IgD-negative memory B cell (primary cell): ENCODE measurements around the gene LEPR. TPM values are rescaled to one million over a fixed set of nuclear protein-coding genes. Genes with fewer than 3 reads are reported as not detected.
"Not testable (repeated sequence)": the region's sequence is repeated elsewhere in the genome, so short reads cannot be mapped to it uniquely, and the experiment has no call there.

Source experiments
- H3K27ac Mint-ChIP-seq, 3 donors: one replicate each; pipeline ENCODE4 v1.8.0; 2020 to 2022; ENCODE audit warnings: mild to moderate bottlenecking in 3 of 3, mixed read lengths in 3 of 3, moderate library complexity in 1 of 3
- H3K27me3 Mint-ChIP-seq: one replicate; pipeline ENCODE4 v1.8.0; 2021; ENCODE audit warnings: mixed read lengths
- H3K36me3 Mint-ChIP-seq: one replicate; pipeline ENCODE4 v1.8.0; 2020; ENCODE audit warnings: mild to moderate bottlenecking, mixed read lengths
- H3K4me1 Mint-ChIP-seq, 3 donors: one replicate each; pipeline ENCODE4 v1.8.0; 2020 to 2022; ENCODE audit warnings: mixed read lengths in 3 of 3, mild to moderate bottlenecking in 1 of 3
- H3K4me3 Mint-ChIP-seq, 4 donors: one replicate each; pipeline ENCODE4 v1.8.0; 2020 to 2022; ENCODE audit warnings: mild to moderate bottlenecking in 4 of 4, mixed read lengths in 4 of 4, moderate library complexity in 3 of 4
- H3K9me3 Mint-ChIP-seq, 3 donors: one replicate each; pipeline ENCODE4 v1.8.0; 2020 to 2021; ENCODE audit warnings: mixed read lengths in 3 of 3, mild to moderate bottlenecking in 1 of 3
- polyA plus RNA-seq: library from polyadenylated mRNA; unstranded; fragments of 300-500 nt; fragmentation: Illumina TruSeq; gene quantifications from one replicate; pipeline ENCODE4 v1.2.3, GENCODE V29; 2021

The LEPR gene, protein sequence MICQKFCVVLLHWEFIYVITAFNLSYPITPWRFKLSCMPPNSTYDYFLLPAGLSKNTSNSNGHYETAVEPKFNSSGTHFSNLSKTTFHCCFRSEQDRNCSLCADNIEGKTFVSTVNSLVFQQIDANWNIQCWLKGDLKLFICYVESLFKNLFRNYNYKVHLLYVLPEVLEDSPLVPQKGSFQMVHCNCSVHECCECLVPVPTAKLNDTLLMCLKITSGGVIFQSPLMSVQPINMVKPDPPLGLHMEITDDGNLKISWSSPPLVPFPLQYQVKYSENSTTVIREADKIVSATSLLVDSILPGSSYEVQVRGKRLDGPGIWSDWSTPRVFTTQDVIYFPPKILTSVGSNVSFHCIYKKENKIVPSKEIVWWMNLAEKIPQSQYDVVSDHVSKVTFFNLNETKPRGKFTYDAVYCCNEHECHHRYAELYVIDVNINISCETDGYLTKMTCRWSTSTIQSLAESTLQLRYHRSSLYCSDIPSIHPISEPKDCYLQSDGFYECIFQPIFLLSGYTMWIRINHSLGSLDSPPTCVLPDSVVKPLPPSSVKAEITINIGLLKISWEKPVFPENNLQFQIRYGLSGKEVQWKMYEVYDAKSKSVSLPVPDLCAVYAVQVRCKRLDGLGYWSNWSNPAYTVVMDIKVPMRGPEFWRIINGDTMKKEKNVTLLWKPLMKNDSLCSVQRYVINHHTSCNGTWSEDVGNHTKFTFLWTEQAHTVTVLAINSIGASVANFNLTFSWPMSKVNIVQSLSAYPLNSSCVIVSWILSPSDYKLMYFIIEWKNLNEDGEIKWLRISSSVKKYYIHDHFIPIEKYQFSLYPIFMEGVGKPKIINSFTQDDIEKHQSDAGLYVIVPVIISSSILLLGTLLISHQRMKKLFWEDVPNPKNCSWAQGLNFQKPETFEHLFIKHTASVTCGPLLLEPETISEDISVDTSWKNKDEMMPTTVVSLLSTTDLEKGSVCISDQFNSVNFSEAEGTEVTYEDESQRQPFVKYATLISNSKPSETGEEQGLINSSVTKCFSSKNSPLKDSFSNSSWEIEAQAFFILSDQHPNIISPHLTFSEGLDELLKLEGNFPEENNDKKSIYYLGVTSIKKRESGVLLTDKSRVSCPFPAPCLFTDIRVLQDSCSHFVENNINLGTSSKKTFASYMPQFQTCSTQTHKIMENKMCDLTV
- polyA plus RNA-seq = 0.40 TPM

DNA sequence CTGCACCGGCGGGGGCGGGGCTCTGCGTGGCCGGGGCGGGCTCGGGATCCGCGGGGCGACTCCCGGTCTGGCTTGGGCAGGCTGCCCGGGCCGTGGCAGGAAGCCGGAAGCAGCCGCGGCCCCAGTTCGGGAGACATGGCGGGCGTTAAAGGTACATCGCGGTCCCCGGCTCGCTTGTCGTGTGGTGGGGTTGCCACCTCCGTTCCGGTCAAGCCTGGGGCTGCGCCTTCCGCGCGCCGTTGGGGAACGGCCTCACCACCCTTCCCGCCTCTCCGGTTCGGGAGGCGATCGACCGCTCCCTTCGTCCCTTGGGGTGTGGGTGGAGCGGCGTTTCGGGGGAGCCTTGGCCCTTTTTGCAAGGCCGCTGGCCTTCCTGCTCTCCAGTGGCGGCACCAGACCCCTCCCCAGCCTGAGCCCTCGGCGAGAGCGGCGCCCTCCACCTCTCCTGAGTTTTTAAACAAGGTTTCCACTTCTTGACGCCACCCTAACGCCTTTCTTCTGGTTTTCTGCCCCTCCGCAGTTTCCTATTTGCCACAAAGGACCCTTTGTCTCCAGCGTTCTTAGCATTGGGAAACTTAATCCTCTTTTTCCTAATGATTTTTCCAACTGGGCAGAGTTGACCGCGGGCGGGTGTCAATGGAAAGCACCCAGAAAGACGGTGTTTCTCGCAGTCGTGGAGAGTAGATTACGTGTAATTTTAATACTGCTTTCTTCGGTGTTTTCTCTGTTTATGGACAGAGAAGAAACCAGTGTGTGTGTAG, at the start of gene LEPR, which contains the start of gene LEPROT:
Gene LEPR, plus strand, starts transcription at position 79 of the 761 bp plus-strand sequence. CDS start 144,898 bp downstream, outside the sequence.
Gene LEPROT, plus strand, starts transcription at position 79 of the 761 bp plus-strand sequence. Its CDS starts 57 bp downstream, at position 136.
- Mint-ChIP-seq H3K9me3 (no peaks in the 10 kb centered on the region), H3K4me1 (peaks cover 7 to 8% (median 8%) of the 10 kb centered on the region in 3 donors), H3K4me3 (no peak within 1 kb of the TSS), H3K27ac (peak within 1 kb of the TSS; percentile 76 to 97 (median 89)), H3K36me3 (peaks cover 3% of the 10 kb centered on the region), H3K27me3 (peaks cover 2% of the 10 kb centered on the region)

DNA sequence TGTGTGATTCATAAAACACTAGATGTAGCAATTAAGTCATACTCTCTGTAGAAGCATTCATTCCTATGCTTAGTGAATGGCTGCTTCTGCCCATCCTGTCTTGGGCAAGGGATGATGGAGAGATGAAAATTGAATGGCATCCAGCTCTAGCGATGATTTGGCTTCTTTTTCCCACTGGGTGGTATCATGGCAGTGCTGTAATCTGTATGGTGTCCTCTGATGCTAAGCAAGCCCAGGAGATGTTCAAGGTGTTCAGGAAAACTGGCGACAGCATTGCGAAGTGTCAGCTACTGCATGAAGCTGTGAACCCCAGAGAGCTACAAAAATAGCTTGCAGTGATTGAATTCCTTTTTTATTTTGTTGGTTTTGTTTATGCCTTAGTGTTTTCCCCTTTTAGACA, 48.9 kb upstream of the LEPR start:
- Mint-ChIP-seq H3K4me1 (peaks cover 0 to 1% (median 0%) of the 10 kb centered on the region in 3 donors), H3K27ac (no peak overlapping the region), H3K27me3 (no peaks in the 10 kb centered on the region), H3K4me3 (no peak overlapping the region), H3K36me3 (peaks cover 7% of the 10 kb centered on the region), H3K9me3 (peaks cover 0 to 2% (median 0%) of the 10 kb centered on the region in 3 donors)

DNA sequence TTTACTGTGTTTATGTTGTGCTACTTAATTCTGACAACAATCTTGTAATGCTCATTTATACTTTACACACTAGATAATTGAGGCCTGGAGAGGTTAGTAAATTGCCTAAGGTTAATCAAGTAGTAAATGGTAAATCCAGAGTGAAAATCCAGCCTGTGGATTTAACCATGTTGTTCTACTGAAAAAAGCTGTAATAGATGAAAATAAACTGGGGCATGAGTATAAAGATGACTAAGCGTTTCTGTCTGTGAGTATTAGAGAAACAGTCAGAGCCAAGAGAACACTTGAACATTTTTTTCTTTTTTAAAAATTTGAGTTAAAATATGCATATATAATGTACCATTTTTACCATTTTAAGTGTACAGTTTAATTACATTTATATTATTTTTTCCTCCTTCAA, 47.9 kb upstream of the LEPR start:
- peaks cover 0 to 1% (median 0%) of the 10 kb centered on the region in 3 donors for H3K4me1 Mint-ChIP-seq
- no peak overlapping the region for H3K4me3 Mint-ChIP-seq
- H3K27ac Mint-ChIP-seq = no peak overlapping the region
- peaks cover 7% of the 10 kb centered on the region for H3K36me3 Mint-ChIP-seq
- peaks cover 0 to 2% (median 0%) of the 10 kb centered on the region in 3 donors for H3K9me3 Mint-ChIP-seq
- no peaks in the 10 kb centered on the region for H3K27me3 Mint-ChIP-seq

DNA sequence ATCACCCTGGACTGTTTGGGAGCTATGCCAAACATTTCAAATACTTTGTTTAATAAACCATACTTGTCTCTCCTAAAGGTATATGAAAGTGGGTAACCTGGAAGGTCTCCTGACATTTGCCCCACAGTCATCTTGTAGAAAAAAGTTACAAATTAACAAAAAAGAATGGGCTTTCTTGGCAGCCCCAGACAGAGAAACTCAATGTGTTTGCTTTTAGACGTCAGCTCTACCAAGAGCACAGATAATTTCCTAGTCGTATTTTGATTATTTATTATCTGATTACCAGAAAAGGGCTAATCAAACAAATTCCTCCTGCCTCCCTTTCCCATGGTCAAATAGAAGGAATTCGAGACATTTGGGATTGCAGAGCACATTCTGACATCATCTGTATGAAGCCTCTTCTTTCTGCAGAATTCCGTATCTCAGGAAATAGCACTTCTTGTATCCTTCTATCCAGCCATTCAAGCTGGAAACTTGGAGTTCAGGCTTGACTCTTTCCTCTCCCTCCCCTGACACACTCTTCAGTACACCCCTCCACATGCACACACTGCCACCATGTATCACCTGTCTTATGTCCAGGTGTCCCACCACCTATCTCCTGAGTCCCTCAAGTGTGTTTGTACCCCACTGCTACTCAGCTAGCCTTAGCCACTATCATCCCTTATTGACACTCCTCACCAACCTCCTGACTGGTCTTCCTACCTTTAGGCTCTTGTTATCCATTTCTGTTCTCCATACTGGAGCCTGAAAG, 42.8 kb upstream of the LEPR start:
- Mint-ChIP-seq H3K27me3 (peaks cover 5% of the 10 kb centered on the region), H3K4me1 (peaks cover 0 to 1% (median 0%) of the 10 kb centered on the region in 3 donors), H3K36me3 (peaks cover 7% of the 10 kb centered on the region), H3K4me3 (no peak overlapping the region), H3K9me3 (peaks cover 0 to 4% (median 0%) of the 10 kb centered on the region in 3 donors), H3K27ac (no peak overlapping the region)

DNA sequence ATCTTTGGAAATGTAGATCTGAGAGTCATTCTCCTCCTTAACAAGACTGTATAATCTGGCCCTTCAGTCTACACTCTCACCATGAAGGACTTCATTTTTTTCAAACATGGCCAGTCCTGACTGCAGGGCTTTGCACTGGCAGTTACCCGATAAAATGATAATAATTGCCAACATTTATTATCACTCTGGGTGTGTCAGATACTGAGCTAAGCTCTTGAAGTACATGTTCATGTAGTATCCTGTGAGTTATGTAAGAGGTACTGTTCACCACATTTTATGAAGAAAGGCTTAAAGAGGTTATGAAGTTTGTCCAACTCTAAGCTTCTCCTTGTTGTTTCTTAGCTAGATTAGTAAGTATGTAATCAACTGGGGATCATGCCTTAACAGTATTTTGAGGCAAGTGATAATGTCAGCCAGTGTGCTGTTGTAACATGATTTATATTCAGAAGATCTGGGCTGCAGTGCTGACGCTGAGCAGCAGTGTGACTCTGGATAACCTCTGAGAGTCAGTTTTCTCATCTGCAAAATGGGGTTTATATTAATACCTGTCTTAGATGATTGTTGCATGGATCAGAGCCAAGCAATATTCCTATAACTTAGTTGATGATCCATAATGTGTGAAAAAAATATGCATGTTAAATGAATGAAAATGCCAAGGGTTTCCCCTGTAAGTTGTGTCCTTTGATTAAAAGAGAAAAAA, 42.1 kb upstream of the LEPR start:
- H3K4me1 Mint-ChIP-seq = peaks cover 0 to 1% (median 0%) of the 10 kb centered on the region in 3 donors
- H3K36me3 Mint-ChIP-seq = peaks cover 5% of the 10 kb centered on the region
- peaks cover 0 to 4% (median 0%) of the 10 kb centered on the region in 3 donors for H3K9me3 Mint-ChIP-seq
- H3K27ac Mint-ChIP-seq = no peak overlapping the region
- H3K27me3 Mint-ChIP-seq = peaks cover 5% of the 10 kb centered on the region
- no peak overlapping the region for H3K4me3 Mint-ChIP-seq

DNA sequence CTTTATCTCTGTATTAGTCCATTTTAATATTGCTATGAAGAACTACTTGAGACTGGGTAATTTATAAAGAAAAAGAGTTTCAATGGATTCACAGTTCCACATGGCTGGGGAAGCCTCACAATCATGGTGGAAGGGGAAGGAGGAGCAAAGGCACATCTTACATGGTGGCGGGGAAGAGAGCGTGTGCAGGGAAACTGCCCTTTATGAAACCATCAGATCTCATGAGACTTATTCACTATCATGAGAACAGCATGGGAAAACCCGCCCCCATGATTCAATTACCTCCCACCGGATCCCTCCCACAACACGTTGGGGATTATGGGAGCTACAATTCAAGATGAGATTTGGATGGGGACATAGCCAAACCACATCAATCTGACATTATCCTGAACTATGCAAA, 36.0 kb upstream of the LEPR start:
- H3K27ac Mint-ChIP-seq, H3K36me3 Mint-ChIP-seq, H3K9me3 Mint-ChIP-seq, H3K27me3 Mint-ChIP-seq, H3K4me3 Mint-ChIP-seq, H3K4me1 Mint-ChIP-seq: not testable (repeated sequence)

DNA sequence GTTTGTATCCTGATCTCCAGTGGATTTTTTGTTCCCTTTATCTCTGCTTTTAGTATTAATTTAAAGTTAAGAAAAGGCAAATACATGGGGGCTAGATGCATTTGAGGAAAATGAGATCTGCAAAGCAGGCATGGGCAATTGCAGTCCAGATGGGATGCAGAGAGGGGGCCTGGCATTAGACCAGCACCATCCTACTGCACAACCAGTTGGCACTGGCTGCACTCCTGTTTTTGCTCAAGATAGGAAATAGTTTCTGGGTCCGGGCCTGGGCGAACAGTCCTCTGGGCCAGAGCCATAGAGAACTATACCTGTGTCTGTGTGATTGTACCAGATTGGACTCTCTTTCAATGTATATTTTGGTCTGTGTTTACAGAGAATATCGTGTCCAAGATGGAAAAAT, 34.0 kb upstream of the LEPR start:
- no peaks in the 10 kb centered on the region for H3K4me1 Mint-ChIP-seq
- H3K36me3 Mint-ChIP-seq = peaks cover 5% of the 10 kb centered on the region
- peak overlapping the region in 1 of 4 donors; percentile 0 for H3K4me3 Mint-ChIP-seq
- no peak overlapping the region for H3K27ac Mint-ChIP-seq
- H3K27me3 Mint-ChIP-seq = peaks cover 3% of the 10 kb centered on the region
- H3K9me3 Mint-ChIP-seq = no peaks in the 10 kb centered on the region

DNA sequence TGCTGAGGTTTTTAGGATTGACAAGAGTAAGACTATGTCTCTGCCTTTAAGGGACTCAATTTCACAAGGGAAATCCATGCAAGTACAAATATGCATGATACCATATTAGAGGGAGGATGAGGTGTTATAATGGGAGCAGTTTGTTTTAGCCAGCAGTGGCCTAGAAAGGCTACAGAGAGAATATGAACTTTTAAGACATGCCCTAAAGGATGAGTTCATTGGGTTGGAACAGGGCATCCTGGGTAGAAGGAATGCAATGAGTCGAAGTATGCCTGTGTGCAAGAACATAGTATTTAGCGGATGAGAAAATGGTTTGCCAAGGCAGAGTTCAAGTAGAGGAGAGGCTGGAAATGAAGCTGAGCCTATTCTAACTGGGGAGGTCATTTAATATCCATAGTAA, 32.6 kb upstream of the LEPR start:
- H3K9me3 Mint-ChIP-seq = no peaks in the 10 kb centered on the region
- peaks cover 5% of the 10 kb centered on the region for H3K36me3 Mint-ChIP-seq
- no peak overlapping the region for H3K4me3 Mint-ChIP-seq
- no peaks in the 10 kb centered on the region for H3K4me1 Mint-ChIP-seq
- H3K27me3 Mint-ChIP-seq = no peaks in the 10 kb centered on the region
- no peak overlapping the region for H3K27ac Mint-ChIP-seq

DNA sequence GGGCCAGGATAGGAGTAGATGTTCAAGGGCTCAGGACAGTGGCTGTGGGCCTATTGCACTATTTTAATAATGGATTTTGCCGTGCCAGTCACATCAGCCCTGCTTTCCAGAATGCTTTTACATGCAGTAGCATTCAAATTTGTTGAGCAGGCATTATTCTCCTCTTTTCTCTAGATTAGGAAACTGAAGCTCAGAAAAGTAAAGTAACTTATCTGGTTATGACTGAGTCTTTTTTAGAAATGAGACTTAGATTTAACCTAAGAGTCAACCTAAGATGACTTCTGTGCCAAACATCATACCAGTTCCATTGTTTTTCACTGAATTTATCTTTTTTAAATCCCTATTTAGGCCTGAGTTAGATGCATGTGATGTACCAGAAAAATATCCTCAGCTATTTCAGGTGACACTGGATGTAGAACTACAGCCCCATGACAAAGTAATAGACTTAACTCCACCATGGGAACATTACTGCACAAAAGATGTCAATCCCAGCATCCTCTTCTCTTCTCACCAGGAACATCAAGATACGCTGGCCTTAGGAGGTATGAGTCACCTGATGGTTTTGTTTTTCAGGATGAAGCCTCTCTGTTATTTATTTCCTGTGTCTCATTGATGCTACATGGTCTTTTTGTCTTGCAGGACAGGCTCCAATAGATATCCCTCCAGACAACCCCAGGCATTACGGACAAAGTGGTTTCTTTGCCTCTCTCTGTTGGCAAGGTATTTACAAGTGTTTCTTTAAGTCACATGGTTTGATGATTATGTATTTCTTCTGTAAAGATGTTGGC, 31.4 kb upstream of the LEPR start:
- Mint-ChIP-seq H3K4me1 (no peaks in the 10 kb centered on the region), H3K4me3 (no peak overlapping the region), H3K27me3 (no peaks in the 10 kb centered on the region), H3K36me3 (peaks cover 5% of the 10 kb centered on the region), H3K9me3 (no peaks in the 10 kb centered on the region), H3K27ac (no peak overlapping the region)

DNA sequence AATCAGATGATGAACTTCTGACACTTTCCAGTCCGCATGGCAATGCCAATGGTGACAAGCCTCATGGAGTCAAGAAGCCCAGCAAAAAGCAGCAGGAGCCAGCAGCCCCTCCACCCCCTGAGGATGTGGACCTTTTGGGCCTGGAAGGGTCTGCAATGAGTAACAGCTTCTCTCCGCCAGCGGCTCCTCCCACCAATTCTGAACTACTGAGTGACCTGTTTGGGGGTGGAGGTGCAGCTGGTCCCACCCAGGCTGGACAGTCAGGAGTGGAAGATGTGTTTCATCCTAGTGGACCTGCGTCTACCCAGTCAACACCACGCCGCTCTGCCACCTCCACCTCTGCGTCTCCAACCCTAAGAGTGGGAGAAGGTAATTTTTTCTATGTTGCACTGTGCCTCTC, 28.0 kb upstream of the LEPR start:
- H3K4me3 Mint-ChIP-seq = no peak overlapping the region
- H3K27me3 Mint-ChIP-seq = no peaks in the 10 kb centered on the region
- peaks cover 1% of the 10 kb centered on the region for H3K36me3 Mint-ChIP-seq
- H3K9me3 Mint-ChIP-seq = no peaks in the 10 kb centered on the region
- H3K4me1 Mint-ChIP-seq = peaks cover 0 to 2% (median 0%) of the 10 kb centered on the region in 3 donors
- no peak overlapping the region for H3K27ac Mint-ChIP-seq

DNA sequence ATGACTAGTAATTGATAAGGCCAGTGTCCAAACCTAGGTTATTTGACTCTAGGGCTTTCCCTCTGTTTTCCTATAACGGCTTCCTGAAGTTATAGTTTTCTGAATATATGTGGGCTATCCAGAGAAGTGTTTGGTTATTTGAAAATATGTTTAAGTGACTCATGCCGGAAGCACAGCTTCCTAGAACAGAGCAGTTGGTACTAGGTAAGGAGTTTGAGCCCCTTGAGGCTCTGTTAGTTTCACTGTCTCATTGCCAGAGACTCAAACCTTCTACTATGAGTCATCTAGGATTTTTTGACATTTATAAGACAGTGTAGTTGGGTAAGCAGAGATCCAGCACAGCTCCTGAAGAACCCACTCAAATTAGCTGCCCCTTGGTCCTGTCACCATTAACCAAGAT, 27.1 kb upstream of the LEPR start:
- Mint-ChIP-seq H3K9me3 (no peaks in the 10 kb centered on the region), H3K27ac (no peak overlapping the region), H3K4me3 (no peak overlapping the region), H3K36me3 (peaks cover 1% of the 10 kb centered on the region), H3K27me3 (no peaks in the 10 kb centered on the region), H3K4me1 (peaks cover 0 to 2% (median 0%) of the 10 kb centered on the region in 3 donors)

DNA sequence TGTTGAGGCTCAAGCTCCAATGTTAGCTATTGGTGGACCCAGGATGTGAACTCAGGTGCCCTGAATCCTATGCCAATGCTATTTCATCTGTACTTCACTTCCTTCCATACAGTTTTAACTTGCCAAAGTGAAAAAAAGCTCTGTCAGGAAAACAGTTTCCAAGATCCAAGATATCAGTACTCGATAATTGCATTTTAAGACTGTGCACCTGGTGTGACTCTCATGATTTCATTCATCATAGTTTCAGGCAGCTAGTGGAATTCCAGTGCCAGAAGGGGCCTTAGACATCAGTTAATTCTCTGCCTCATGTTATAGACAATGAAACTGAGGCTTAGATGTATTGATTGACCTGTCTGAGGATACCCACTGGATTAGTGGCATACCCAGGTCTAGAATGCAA, 26.5 kb upstream of the LEPR start:
- Mint-ChIP-seq H3K4me1 (peaks cover 0 to 2% (median 0%) of the 10 kb centered on the region in 3 donors), H3K4me3 (no peak overlapping the region), H3K9me3 (no peaks in the 10 kb centered on the region), H3K36me3 (peaks cover 1% of the 10 kb centered on the region), H3K27me3 (no peaks in the 10 kb centered on the region), H3K27ac (no peak overlapping the region)
